Smooth muscle cell (in vitro differentiated cells): ENCODE results near the gene NOS1. TPM values are rescaled to one million over a fixed set of nuclear protein-coding genes. Genes with fewer than 3 reads are reported as not detected.
A peak's percentile ranks its signal among the peaks of the same experiment; 100 is the strongest.
"Not testable (repeated sequence)": the region's sequence is repeated elsewhere in the genome, so short reads cannot be mapped to it uniquely, and the experiment has no call there.

Experiments used
- DNase-seq: peaks from one replicate; lab custom pipeline; 2025; ENCODE audit not compliant: unreplicated experiment; lab: John Stamatoyannopoulos, UW
- H2AFZ ChIP-seq: fragments of 200-600 bp; sonication (generic); 2 replicates; pipeline ENCODE4 v1.6.0; 2016; ENCODE audit warnings: antibody characterized with exemption, low read depth, mild to moderate bottlenecking
- H3F3A ChIP-seq: fragments of 200-600 bp; sonication (generic); 2 replicates; pipeline ENCODE4 v1.6.0; 2017; ENCODE audit warnings: antibody characterized with exemption, low read depth
- H3K27ac ChIP-seq: fragments of 200-600 bp; sonication (generic); 2 replicates; pipeline ENCODE4 v1.5.1; 2016; ENCODE audit warnings: low read depth, mild to moderate bottlenecking
- H3K27me3 ChIP-seq: fragments of 200-600 bp; sonication (generic); 2 replicates; pipeline ENCODE4 v1.6.1; 2016; ENCODE audit warnings: low read depth, mild to moderate bottlenecking
- H3K36me3 ChIP-seq: fragments of 200-600 bp; sonication (generic); 2 replicates; pipeline ENCODE4 v1.5.1; 2016; ENCODE audit warnings: low read depth
- H3K4me1 ChIP-seq: fragments of 200-600 bp; sonication (generic); 2 replicates; pipeline ENCODE4 v1.5.1; 2016; ENCODE audit warnings: low read depth
- H3K4me2 ChIP-seq: fragments of 200-600 bp; sonication (generic); 2 replicates; pipeline ENCODE4 v1.6.0; 2016; ENCODE audit warnings: mild to moderate bottlenecking
- H3K4me3 ChIP-seq: fragments of 200-600 bp; sonication (generic); 2 replicates; pipeline ENCODE4 v1.5.1; 2016; ENCODE audit warnings: mild to moderate bottlenecking
- H3K79me2 ChIP-seq: fragments of 200-600 bp; sonication (generic); 2 replicates; pipeline ENCODE4 v1.6.0; 2016; ENCODE audit warnings: low read depth, mild to moderate bottlenecking
- H3K9ac ChIP-seq: fragments of 200-600 bp; sonication (generic); 2 replicates; pipeline ENCODE4 v1.6.0; 2016; ENCODE audit warnings: low read depth
- H3K9me3 ChIP-seq: fragments of 200-600 bp; sonication (generic); replicated peaks from 2 replicates; pipeline ENCODE4 v1.5.1; 2016; ENCODE audit warnings: low read depth
- H4K20me1 ChIP-seq: fragments of 200-600 bp; sonication (generic); 2 replicates; pipeline ENCODE4 v1.6.0; 2016; ENCODE audit warnings: low read depth
- CTCF ChIP-seq: fragments of 200-600 bp; sonication (generic); IDR thresholded peaks from 2 replicates; pipeline ENCODE4 v1.5.1; 2017; ENCODE audit warnings: borderline replicate concordance, mild to moderate bottlenecking, antibody characterized with exemption; ENCODE audit not compliant: insufficient read depth, poor library complexity, severe bottlenecking
- WGBS: methylation state at CpG from one replicate; pipeline ENCODE4 v1.1.7; 2016; ENCODE audit warnings: low lambda C conversion rate; 5-methylcytosine and 5-hydroxymethylcytosine counted together
- polyA plus RNA-seq: library from polyadenylated mRNA; unstranded; fragments of >200 nt; fragmentation: Nextera tagmentation; extraction: Ambion mirVana; gene quantifications from 2 replicates; pipeline ENCODE4 v1.2.1, GENCODE V29; 2016
- total RNA-seq: library from RNA; depleted of rRNA; stranded (reverse); fragments of >200 nt; gene quantifications from 2 replicates; pipeline ENCODE4 v1.2.3, GENCODE V29; 2014

Gene NOS1
- total and polyA plus RNA-seq, 2 experiments from 2014 or later: 0.09 TPM; not detected in 1

- no peaks in the 10 kb centered on the region for H3K79me2 ChIP-seq
- H3K9me3 ChIP-seq: no peaks in the 10 kb centered on the region
- H3K4me3 ChIP-seq: no peak overlapping the region
- H3K4me1 ChIP-seq: no peaks in the 10 kb centered on the region
- no peak overlapping the region for H2AFZ ChIP-seq
- H3K4me2 ChIP-seq: no peak overlapping the region
- no peaks in the 10 kb centered on the region for H4K20me1 ChIP-seq
- H3F3A ChIP-seq: no peaks in the 10 kb centered on the region
- H3K27me3 ChIP-seq: no peaks in the 10 kb centered on the region
- no peak for DNase-seq
- TF ChIP-seq CTCF: no peak
- H3K36me3 ChIP-seq: no peaks in the 10 kb centered on the region
- 90% methylated on average over 2 of the region's 2 CpGs for WGBS
- no peak overlapping the region for H3K27ac ChIP-seq
- no peak overlapping the region for H3K9ac ChIP-seq
These were observed 16.3 kb upstream of the NOS1 start for GRCh38 chr12:117377758-117378157.

- Histone ChIP-seq H3K9me3 (no peaks in the 10 kb centered on the region), H3F3A (no peaks in the 10 kb centered on the region), H3K4me2 (no peak overlapping the region), H4K20me1 (no peaks in the 10 kb centered on the region), H3K36me3 (no peaks in the 10 kb centered on the region), H3K9ac (no peak overlapping the region), H3K27ac (no peak overlapping the region), H3K4me1 (no peaks in the 10 kb centered on the region), H3K4me3 (no peak overlapping the region), H3K79me2 (no peaks in the 10 kb centered on the region), H2AFZ (no peak overlapping the region), H3K27me3 (peaks cover 12% of the 10 kb centered on the region)
- no peak for DNase-seq
- WGBS: 74% methylated on average over 3 of the region's 3 CpGs
- no peak for TF ChIP-seq CTCF
These were observed 9.2 kb upstream of the NOS1 start for GRCh38 chr12:117370588-117370987.

- H3K36me3 ChIP-seq, H3K4me2 ChIP-seq, H3K27ac ChIP-seq, H2AFZ ChIP-seq, H3F3A ChIP-seq, H4K20me1 ChIP-seq, H3K4me3 ChIP-seq, H3K79me2 ChIP-seq, H3K9me3 ChIP-seq, H3K4me1 ChIP-seq, H3K9ac ChIP-seq, DNase-seq: not testable (repeated sequence)
- peaks cover 18% of the 10 kb centered on the region for H3K27me3 ChIP-seq
- 75% methylated on average over 17 of the region's 17 CpGs for WGBS
These were observed 8.6 kb upstream of the NOS1 start for GRCh38 chr12:117370000-117370399.

- no peak overlapping the region for H2AFZ ChIP-seq
- no peak overlapping the region for H3K9ac ChIP-seq
- no peaks in the 10 kb centered on the region for H3K4me1 ChIP-seq
- no peaks in the 10 kb centered on the region for H3K9me3 ChIP-seq
- 16% methylated on average over 12 of the region's 12 CpGs for WGBS
- no peaks in the 10 kb centered on the region for H3F3A ChIP-seq
- H3K27me3 ChIP-seq: peaks cover 47% of the 10 kb centered on the region
- no peak overlapping the region for H3K4me3 ChIP-seq
- peak; percentile 92 for TF ChIP-seq CTCF
- no peaks in the 10 kb centered on the region for H3K79me2 ChIP-seq
- no peaks in the 10 kb centered on the region for H3K36me3 ChIP-seq
- H3K4me2 ChIP-seq: no peak overlapping the region
- H4K20me1 ChIP-seq: no peaks in the 10 kb centered on the region
- peak; percentile 37 for DNase-seq
- no peak overlapping the region for H3K27ac ChIP-seq
These were observed 5.7 kb upstream of the NOS1 start for GRCh38 chr12:117367006-117367638.
